ENCODE data around the gene PPY. TPM values are rescaled to one million over a fixed set of nuclear protein-coding genes. Genes with fewer than 3 reads are reported as not detected.

PPY gene
- total RNA-seq, 4 donors from 2014 or later = not detected

DNA sequence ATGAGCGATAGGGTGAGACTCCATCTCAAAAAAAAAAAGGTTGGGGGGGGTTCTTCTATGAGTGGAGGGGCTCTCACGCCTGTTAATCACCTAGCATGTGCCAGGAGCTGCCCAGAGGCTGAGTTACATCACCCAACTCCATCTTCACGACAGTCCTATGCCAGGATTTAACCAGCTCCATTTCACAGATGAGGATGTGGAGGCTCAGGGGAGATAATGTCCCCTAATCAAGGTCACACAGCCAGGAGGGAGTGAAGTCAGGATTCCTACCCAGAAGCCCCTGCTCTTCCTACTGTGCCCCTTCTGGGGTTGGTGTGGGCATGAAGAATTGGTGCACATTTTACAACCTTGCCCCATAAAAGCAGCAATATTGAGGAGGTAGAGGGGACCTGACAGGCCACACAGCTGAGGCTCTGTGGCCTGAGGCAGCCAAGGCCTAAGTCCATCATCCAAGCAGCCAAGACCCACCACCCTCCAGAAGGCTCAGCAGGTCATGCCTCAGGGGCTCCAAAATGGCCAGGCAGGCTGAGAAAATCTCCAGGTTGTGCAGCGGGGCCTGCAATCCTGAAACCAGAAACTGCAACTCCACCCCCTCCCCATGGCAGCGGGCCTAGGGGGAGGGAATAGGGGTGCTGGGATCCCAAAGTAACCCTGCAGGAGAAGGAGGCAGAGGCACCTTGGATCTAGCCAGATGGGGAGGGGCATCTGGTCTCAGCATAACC lies 6.9 kb downstream of the PPY start:
- TF ChIP-seq, protein P1, sequence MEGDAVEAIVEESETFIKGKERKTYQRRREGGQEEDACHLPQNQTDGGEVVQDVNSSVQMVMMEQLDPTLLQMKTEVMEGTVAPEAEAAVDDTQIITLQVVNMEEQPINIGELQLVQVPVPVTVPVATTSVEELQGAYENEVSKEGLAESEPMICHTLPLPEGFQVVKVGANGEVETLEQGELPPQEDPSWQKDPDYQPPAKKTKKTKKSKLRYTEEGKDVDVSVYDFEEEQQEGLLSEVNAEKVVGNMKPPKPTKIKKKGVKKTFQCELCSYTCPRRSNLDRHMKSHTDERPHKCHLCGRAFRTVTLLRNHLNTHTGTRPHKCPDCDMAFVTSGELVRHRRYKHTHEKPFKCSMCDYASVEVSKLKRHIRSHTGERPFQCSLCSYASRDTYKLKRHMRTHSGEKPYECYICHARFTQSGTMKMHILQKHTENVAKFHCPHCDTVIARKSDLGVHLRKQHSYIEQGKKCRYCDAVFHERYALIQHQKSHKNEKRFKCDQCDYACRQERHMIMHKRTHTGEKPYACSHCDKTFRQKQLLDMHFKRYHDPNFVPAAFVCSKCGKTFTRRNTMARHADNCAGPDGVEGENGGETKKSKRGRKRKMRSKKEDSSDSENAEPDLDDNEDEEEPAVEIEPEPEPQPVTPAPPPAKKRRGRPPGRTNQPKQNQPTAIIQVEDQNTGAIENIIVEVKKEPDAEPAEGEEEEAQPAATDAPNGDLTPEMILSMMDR (IDR thresholded peaks at IDR 0.05; ENCODE audit: low read depth) = no peak

DNA sequence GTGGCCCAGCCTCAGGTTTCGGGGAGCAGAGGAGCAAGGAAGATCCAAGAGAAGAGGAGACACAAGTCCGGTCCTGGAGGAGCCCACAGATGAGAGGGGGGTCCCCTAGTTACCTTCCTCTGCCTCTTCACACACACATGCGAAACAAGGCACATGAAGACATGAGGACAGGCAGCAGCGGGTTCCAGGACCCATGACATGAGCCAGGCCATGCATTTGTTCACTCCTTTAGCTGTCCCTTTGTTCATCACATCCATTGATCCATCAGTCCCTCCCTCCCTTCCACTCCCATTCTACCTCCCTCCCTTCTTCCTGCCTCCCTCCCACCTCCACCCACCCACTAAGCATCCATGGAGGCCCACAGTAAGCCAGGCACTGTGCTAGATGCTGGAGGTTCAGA lies 9.4 kb downstream of the PPY start:
- TF ChIP-seq, protein P1 (IDR thresholded peaks at IDR 0.05; ENCODE audit: low read depth) = no peak

GRCh38 chr17:43932357-43932756 lies 9.9 kb downstream of the PPY start:
- TF ChIP-seq, protein P1 (IDR thresholded peaks at IDR 0.05; ENCODE audit: low read depth) = no peak

- TF ChIP-seq, protein P1 (IDR thresholded peaks at IDR 0.05; ENCODE audit: low read depth) = no peak
Observed at GRCh38 chr17:43931062-43931571, 11.2 kb downstream of the PPY start.

- TF ChIP-seq, protein P1 (IDR thresholded peaks at IDR 0.05; ENCODE audit: low read depth) = no peak
Observed at GRCh38 chr17:43928609-43929008, 13.7 kb downstream of the PPY start.

DNA sequence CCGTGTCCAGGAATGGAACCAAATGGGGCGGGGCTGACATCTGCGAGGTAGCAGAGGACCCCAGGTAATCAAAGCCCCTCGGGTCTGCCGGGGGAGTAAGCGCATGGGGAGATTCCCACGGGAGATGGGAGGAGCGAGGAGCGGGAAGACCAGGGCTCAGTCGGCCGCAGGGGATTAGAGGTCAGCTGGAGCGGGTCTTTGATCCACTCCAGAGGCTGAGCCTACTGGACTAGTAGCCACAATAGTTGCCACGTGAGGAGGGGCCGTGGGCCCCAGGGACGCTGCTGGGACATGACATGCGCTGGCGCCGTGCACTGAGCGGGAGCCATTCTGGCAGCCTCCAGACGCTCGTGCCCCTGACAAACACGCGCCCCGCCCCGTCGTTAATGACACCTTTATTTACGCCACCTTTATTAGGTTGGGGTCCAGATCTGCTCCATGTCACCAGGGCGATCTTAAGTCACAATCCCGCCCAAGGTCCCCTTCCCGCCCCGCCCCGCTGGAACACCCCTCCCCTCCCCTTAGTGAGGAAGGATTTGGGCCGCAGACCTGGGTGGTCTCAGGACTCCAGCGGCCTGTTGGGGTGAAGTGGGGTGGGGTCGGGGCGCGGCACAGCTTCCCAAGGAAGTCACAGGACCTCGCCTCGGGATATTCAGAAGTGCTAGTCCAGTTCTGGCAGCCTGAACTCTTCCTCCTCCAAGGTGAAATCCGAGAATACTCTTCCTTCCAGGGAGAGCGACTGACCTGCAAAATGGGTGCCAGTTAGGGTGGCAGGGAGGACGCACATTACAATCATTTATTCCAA lies 15.0 kb downstream of the PPY start:
- TF ChIP-seq, protein P1 (IDR thresholded peaks at IDR 0.05; ENCODE audit: low read depth) = no peak

- TF ChIP-seq, protein P1 (IDR thresholded peaks at IDR 0.05; ENCODE audit: low read depth) = no peak
Observed at GRCh38 chr17:43924558-43924957, 17.7 kb downstream of the PPY start.
